HFFc6 (cell line): ENCODE results near the gene JAK1. TPM values are rescaled to one million over a fixed set of nuclear protein-coding genes. Genes with fewer than 3 reads are reported as not detected.

Experiments
- DNase-seq: peaks from one replicate; pipeline ENCODE4 v3.0.0-alpha.2; 2018
- H3K27ac Mint-ChIP-seq: 2 replicates; pipeline ENCODE4 v1.8.0; 2020; ENCODE audit warnings: mild to moderate bottlenecking, mixed read lengths
- H3K27me3 Mint-ChIP-seq: 2 replicates; pipeline ENCODE4 v1.8.0; 2021; ENCODE audit warnings: mild to moderate bottlenecking, moderate library complexity, mixed read lengths; ENCODE audit not compliant: insufficient read depth
- H3K36me3 Mint-ChIP-seq: 2 replicates; pipeline ENCODE4 v1.8.0; 2021; ENCODE audit warnings: low read depth, mixed read lengths
- H3K4me1 Mint-ChIP-seq: 2 replicates; pipeline ENCODE4 v1.8.0; 2020; ENCODE audit warnings: low read depth, mixed read lengths
- H3K4me3 Mint-ChIP-seq: 2 replicates; pipeline ENCODE4 v1.8.0; 2020; ENCODE audit warnings: mild to moderate bottlenecking, moderate library complexity, mixed read lengths
- H3K9me3 Mint-ChIP-seq: 2 replicates; pipeline ENCODE4 v1.8.0; 2020; ENCODE audit warnings: mild to moderate bottlenecking, mixed read lengths
- CTCF ChIP-seq: fragments of 200-600 bp; sonication (generic); IDR thresholded peaks from 2 replicates; pipeline ENCODE4 v1.5.0; 2021; ENCODE audit warnings: antibody characterized with exemption, mild to moderate bottlenecking
- total RNA-seq, 6 experiments: library from RNA; stranded (reverse); fragmentation: NEBNext Ultra II Directional; extraction: Animal tissue kit (Norgen Biotek cat#: 25700); gene quantifications; 2 replicates in 1 of 6; 3 replicates in 5 of 6; pipeline ENCODE4 v1.2.3, GENCODE V29; 2021

Gene JAK1
- total RNA-seq, 6 experiments from 2014 or later, result 90.0 to 104 (median 98.3) TPM

- no peaks in the 10 kb centered on the region for H3K4me1 Mint-ChIP-seq
- no peak for DNase-seq
- no peak overlapping the region for H3K27ac Mint-ChIP-seq
- no peaks in the 10 kb centered on the region for H3K9me3 Mint-ChIP-seq
- TF ChIP-seq CTCF, result no peak
- H3K27me3 Mint-ChIP-seq, result no peaks in the 10 kb centered on the region; the same call in none of the 2 replicates
- peaks cover 6% of the 10 kb centered on the region; the same call in 1 of the 2 replicates for H3K36me3 Mint-ChIP-seq
- no peak overlapping the region for H3K4me3 Mint-ChIP-seq
These were observed 119.5 kb downstream of the JAK1 start for GRCh38 chr1:64846573-64847430.

GRCh38 chr1:64845831-64846425 is 120.4 kb downstream of the JAK1 start:
- Mint-ChIP-seq H3K4me3 (no peak overlapping the region), H3K36me3 (peaks cover 12% of the 10 kb centered on the region), H3K27ac (no peak overlapping the region), H3K4me1 (no peaks in the 10 kb centered on the region), H3K27me3 (no peaks in the 10 kb centered on the region; the same call in none of the 2 replicates), H3K9me3 (no peaks in the 10 kb centered on the region)
- no peak for TF ChIP-seq CTCF
- no peak for DNase-seq

- H3K36me3 Mint-ChIP-seq, result peaks cover 13% of the 10 kb centered on the region
- H3K4me3 Mint-ChIP-seq, result no peak overlapping the region
- no peaks in the 10 kb centered on the region for H3K4me1 Mint-ChIP-seq
- no peak overlapping the region for H3K27ac Mint-ChIP-seq
- DNase-seq, result no peak
- no peaks in the 10 kb centered on the region for H3K9me3 Mint-ChIP-seq
- TF ChIP-seq CTCF, result no peak
- no peaks in the 10 kb centered on the region; the same call in none of the 2 replicates for H3K27me3 Mint-ChIP-seq
These were observed 121.7 kb downstream of the JAK1 start for GRCh38 chr1:64844609-64845008.

GRCh38 chr1:64844175-64844574 is 122.2 kb downstream of the JAK1 start:
- peaks cover 8% of the 10 kb centered on the region for H3K36me3 Mint-ChIP-seq
- no peaks in the 10 kb centered on the region; the same call in 1 of the 2 replicates for H3K27me3 Mint-ChIP-seq
- H3K27ac Mint-ChIP-seq, result no peak overlapping the region
- H3K4me1 Mint-ChIP-seq, result no peaks in the 10 kb centered on the region
- TF ChIP-seq CTCF, result no peak
- no peaks in the 10 kb centered on the region for H3K9me3 Mint-ChIP-seq
- no peak overlapping the region for H3K4me3 Mint-ChIP-seq
- DNase-seq, result no peak

- H3K4me3 Mint-ChIP-seq, result no peak overlapping the region
- H3K27ac Mint-ChIP-seq, result no peak overlapping the region
- peaks cover 8% of the 10 kb centered on the region for H3K36me3 Mint-ChIP-seq
- H3K9me3 Mint-ChIP-seq, result no peaks in the 10 kb centered on the region
- no peaks in the 10 kb centered on the region for H3K4me1 Mint-ChIP-seq
- DNase-seq, result no peak
- no peaks in the 10 kb centered on the region for H3K27me3 Mint-ChIP-seq
- TF ChIP-seq CTCF, result no peak
These were observed 122.7 kb downstream of the JAK1 start for GRCh38 chr1:64843675-64844074.
